Ishikawa (cell line): ENCODE results near the gene DYDC1.

Experiments used
- CEBPB ChIP-seq: IDR thresholded peaks from 2 replicates; pipeline ENCODE4 v1.6.1; 2012
- EGR1 ChIP-seq: IDR thresholded peaks from 2 replicates; pipeline ENCODE4 v1.6.1; 2012
- EP300 ChIP-seq: IDR thresholded peaks from 2 replicates; pipeline ENCODE4 v1.6.1; 2012; ENCODE audit warnings: borderline replicate concordance
- RAD21 ChIP-seq: IDR thresholded peaks from 2 replicates; pipeline ENCODE4 v1.6.1; 2012; ENCODE audit warnings: low read depth
- TAF1 ChIP-seq: IDR thresholded peaks from 2 replicates; pipeline ENCODE4 v1.6.1; 2012; ENCODE audit warnings: low read depth, mild to moderate bottlenecking
- TF ChIP-seq, protein P1 (sequence below): IDR thresholded peaks from 2 replicates; pipeline ENCODE4 v1.6.1; 2012; ENCODE audit warnings: low read depth, mild to moderate bottlenecking
- TF ChIP-seq, protein P2 (sequence below): IDR thresholded peaks from 2 replicates; pipeline ENCODE4 v1.6.1; 2012

DNA sequence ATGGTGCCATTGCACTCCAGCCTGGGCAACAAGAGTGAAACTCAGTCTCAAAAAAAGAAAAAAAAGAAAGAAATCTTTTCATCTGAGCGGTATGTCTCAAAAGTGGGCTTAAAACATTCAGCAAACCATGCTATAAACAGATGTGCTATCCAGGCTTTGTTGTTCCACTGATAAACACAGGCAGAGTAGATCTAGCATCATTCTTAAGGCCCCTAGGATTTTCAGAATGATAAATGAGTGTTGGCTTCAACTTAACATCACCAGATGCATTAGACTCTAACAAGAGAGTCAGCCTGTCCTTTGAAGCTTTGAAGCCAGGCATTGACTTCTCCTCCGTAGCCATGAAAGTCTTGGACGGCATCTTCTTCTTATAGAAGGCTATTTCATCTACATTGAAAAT, 23.1 kb upstream of the DYDC1 start:
- TF ChIP-seq, protein P1, sequence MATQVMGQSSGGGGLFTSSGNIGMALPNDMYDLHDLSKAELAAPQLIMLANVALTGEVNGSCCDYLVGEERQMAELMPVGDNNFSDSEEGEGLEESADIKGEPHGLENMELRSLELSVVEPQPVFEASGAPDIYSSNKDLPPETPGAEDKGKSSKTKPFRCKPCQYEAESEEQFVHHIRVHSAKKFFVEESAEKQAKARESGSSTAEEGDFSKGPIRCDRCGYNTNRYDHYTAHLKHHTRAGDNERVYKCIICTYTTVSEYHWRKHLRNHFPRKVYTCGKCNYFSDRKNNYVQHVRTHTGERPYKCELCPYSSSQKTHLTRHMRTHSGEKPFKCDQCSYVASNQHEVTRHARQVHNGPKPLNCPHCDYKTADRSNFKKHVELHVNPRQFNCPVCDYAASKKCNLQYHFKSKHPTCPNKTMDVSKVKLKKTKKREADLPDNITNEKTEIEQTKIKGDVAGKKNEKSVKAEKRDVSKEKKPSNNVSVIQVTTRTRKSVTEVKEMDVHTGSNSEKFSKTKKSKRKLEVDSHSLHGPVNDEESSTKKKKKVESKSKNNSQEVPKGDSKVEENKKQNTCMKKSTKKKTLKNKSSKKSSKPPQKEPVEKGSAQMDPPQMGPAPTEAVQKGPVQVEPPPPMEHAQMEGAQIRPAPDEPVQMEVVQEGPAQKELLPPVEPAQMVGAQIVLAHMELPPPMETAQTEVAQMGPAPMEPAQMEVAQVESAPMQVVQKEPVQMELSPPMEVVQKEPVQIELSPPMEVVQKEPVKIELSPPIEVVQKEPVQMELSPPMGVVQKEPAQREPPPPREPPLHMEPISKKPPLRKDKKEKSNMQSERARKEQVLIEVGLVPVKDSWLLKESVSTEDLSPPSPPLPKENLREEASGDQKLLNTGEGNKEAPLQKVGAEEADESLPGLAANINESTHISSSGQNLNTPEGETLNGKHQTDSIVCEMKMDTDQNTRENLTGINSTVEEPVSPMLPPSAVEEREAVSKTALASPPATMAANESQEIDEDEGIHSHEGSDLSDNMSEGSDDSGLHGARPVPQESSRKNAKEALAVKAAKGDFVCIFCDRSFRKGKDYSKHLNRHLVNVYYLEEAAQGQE = no peak
- TF ChIP-seq, protein P2, sequence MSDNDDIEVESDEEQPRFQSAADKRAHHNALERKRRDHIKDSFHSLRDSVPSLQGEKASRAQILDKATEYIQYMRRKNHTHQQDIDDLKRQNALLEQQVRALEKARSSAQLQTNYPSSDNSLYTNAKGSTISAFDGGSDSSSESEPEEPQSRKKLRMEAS = no peak
- TF ChIP-seq TAF1 (no peak), EP300 (no peak), RAD21 (no peak), EGR1 (no peak), CEBPB (no peak)
